ENCODE data around the gene KAZN.

DNA sequence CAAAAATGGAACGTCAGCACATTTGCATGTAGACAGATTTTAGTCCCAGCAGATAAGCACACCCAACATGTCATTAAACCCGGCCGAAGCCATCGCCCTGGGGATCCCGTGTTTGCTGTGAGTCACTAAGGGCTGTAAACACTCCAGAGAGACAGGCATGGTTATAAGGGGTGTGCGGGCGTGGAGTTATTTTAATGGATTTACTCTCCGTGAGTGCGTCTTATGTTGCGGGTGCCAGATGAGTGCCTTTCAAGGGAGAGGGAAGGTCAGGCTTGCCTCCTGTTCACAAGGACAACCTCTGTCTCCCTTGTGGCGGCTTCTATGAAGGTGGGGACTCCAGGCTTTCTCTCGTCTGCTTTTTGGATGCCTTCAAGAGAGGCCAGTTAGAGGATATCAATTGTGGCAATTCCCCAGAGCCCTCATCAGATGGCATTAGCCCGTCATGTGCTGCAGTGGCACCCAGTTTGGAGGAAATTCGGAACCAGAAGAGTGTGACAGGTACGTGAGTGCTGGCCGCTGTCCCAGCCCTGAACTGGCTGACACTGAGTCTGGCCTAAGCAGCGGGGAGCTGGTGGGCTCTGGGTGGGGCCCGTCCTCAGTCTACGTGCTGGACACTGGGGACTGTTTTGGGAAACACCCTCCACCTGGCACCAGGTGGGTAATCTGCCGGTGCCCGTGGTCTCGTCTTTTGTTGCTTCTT is 331.2 kb downstream of the KAZN start:
- TF ChIP-seq, protein P1, sequence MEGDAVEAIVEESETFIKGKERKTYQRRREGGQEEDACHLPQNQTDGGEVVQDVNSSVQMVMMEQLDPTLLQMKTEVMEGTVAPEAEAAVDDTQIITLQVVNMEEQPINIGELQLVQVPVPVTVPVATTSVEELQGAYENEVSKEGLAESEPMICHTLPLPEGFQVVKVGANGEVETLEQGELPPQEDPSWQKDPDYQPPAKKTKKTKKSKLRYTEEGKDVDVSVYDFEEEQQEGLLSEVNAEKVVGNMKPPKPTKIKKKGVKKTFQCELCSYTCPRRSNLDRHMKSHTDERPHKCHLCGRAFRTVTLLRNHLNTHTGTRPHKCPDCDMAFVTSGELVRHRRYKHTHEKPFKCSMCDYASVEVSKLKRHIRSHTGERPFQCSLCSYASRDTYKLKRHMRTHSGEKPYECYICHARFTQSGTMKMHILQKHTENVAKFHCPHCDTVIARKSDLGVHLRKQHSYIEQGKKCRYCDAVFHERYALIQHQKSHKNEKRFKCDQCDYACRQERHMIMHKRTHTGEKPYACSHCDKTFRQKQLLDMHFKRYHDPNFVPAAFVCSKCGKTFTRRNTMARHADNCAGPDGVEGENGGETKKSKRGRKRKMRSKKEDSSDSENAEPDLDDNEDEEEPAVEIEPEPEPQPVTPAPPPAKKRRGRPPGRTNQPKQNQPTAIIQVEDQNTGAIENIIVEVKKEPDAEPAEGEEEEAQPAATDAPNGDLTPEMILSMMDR (conservative IDR thresholded peaks at IDR 0.05), result no peak
- no peak for TF ChIP-seq EZH2 (IDR thresholded peaks at IDR 0.05; ENCODE audit: low read depth)
